ENCODE measurements around the gene LIMS2. TPM values are rescaled to one million over a fixed set of nuclear protein-coding genes. Genes with fewer than 3 reads are reported as not detected.
A peak's percentile ranks its signal among the peaks of the same experiment; 100 is the strongest.

The LIMS2 gene
- total RNA-seq, 4 donors from 2014 or later: 9.7 to 97.3 (median 22.4) TPM

DNA sequence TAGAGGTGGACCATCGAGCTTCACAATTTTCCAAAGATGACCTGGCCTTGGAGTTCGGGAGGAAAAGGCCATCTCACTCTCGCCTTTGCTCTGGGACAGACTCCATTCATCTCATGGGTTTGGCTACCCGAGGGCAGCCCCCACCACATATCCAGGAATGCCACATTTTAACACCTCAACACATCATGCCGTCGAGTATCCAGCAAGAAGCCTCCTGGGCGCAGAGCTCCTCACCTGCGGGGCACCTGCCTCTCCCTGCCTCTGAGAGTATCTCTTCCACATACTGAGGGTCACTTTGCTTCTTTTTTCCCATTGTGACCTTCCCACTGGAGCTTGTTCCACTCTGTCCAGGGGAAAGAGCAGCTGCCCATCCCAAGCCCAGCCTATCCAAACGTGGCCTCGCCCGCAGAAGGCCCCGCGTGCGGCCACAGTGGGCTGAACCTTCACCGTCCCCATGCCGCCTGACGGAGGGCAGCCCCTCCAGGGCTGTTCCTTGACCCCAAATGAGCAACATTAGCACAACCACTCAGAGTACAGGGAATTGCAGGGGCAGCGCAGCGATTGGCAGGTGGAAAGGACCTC, 5.5 kb upstream of the LIMS2 start:
- TF ChIP-seq, protein P1, sequence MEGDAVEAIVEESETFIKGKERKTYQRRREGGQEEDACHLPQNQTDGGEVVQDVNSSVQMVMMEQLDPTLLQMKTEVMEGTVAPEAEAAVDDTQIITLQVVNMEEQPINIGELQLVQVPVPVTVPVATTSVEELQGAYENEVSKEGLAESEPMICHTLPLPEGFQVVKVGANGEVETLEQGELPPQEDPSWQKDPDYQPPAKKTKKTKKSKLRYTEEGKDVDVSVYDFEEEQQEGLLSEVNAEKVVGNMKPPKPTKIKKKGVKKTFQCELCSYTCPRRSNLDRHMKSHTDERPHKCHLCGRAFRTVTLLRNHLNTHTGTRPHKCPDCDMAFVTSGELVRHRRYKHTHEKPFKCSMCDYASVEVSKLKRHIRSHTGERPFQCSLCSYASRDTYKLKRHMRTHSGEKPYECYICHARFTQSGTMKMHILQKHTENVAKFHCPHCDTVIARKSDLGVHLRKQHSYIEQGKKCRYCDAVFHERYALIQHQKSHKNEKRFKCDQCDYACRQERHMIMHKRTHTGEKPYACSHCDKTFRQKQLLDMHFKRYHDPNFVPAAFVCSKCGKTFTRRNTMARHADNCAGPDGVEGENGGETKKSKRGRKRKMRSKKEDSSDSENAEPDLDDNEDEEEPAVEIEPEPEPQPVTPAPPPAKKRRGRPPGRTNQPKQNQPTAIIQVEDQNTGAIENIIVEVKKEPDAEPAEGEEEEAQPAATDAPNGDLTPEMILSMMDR (IDR thresholded peaks at IDR 0.05): no peak
- ATAC-seq (ENCODE audit: low FRiP score) (no peak), DNase-seq (ENCODE audit: low spot score) (no peak)

DNA sequence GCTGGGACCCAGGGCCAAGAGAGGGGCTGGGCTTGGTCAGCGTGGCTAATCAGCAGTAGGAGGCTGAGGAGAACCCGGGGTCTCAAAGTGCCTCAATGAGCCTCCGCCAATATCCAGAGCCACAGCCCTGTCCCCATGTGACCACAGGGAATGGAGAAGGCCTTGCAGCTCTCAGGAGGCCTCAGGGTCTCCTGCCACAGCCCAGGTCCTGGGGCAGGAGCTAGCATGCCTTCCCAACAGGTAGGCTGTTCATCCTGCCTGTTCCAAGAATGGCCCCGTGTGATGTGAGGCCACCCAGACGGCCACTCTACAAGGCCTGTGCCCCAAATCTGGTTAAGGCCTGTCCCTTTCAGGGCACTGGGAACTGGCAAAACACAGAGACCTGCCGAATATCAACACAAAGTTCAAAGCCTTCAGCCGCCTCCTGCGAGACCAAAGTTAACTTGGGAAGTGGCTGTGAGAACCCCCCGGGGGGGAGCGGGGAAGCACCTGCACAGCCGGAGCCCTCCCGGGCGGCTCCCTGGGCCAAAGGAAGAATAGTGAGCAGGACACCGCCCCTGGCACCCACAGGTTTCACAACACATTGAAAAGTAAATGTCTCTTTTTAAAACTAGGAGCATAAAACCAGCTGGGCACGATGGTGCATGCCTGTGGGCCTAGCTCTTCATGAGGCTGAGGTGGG, 4.5 kb upstream of the LIMS2 start:
- TF ChIP-seq, protein P1 (IDR thresholded peaks at IDR 0.05): no peak
- no peak for ATAC-seq (ENCODE audit: low FRiP score)
- no peak for DNase-seq (ENCODE audit: low spot score)

DNA sequence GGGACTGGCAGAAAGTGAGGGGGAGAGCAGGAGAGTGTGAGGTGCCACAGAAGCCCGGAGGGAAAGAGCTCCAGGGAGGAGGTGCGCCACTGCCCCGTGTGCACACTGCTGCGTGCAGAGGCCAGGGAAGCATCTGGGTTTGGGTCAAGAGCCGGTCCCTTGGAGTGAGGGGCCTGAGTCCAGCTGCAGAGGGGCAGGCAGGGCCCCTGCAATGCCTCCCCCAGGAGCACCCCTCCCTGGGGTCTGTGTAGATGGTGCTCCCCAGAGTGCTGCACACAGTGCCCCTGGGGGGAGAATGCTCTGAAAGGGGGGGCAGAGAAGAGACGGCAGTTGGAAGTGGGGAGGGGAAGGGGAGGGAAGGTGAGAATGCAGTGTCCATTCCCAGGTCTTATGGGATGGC, 3.7 kb upstream of the LIMS2 start:
- TF ChIP-seq, protein P1 (IDR thresholded peaks at IDR 0.05): no peak
- DNase-seq (ENCODE audit: low spot score) (no peak), ATAC-seq (ENCODE audit: low FRiP score) (no peak)

DNA sequence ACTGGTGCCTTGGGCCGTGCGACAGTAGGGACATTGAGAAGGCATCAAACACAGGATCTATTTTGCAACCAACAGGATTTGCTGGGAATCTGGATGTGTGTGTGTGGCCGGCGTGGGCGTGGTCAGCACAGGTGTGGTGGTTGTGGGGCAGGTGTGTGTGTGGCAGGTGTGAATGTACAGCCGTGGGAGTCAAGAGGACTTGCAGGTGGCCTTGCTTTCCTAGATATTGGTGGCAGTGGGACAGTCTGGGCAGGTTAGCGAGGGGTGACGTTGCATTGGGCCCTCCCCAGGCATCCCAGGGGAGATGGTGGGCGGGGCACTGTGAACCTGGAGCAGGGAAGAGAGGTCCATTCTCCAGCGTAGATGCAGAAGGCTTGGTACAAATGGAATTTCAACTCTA, 3.2 kb upstream of the LIMS2 start:
- TF ChIP-seq, protein P1 (IDR thresholded peaks at IDR 0.05): no peak
- DNase-seq (ENCODE audit: low spot score): no peak
- ATAC-seq (ENCODE audit: low FRiP score): no peak

DNA sequence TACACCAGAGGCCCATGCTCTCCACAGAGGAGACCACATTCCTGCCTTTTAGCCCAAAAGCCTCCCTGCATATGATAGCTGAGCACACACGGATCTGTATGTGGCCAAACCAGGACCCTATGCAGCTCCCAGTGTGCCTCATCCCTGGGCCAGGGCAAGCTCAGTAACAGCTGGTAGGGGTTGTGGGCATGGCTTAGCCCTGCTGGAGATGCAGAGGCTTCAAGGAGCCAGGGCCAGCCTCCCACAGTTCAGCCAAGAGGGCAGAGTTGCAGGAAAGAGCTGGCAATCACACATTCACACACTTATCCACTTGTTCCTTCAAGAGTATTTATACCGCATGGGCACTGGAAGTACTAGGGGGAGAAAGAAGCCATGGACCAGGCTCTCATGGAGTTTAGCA, 1.6 kb upstream of the LIMS2 start:
- ATAC-seq (ENCODE audit: low FRiP score): no peak
- TF ChIP-seq, protein P1 (IDR thresholded peaks at IDR 0.05): no peak
- no peak for DNase-seq (ENCODE audit: low spot score)

DNA sequence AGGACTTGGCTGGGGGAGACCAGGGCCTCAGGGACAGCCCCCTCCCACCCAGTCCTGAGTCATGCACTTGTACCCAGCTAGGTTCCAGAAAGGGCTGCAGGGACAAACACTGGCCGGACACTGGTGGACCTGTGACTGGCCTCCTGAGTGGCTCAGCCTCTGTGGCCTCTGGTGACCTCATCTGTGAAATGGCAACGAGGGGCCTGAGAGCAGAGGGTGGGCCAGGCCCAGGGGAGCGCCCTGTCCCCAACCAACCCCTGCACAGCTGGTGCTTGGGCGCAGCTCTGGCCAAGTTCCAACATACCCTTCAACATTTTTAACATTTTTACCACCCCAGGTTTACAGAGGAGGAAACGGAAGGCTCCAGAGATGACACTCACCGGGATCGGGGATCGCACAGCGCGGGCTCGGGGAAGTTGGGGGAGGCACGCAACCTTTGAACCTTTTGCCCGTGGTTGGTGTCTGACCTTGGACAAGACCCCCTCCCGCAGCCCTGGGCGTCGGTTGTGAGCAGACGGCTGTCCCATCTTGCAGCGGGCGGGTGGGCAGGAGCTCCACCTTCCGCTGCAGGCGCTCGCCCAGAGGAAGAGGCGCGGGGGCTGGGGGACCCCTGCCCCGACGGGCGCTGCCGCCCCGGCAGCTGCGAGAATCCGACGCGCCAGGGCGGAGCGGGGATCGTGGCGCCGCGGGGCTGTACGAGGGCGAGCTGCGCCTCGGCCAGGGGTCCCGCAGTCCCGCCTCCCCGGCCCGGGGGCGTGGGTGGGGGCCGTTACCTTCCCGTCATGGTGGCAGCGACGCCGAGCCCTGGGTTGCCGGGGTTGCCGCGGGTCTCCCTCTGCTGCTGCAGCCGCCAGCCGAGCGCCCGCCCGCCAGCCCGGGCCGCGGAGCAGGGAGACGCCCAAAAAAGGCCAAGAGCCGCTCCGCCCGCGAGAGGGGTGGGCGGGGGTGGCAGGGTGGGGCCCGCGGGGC, 805 bp downstream of the LIMS2 start:
- ATAC-seq (ENCODE audit: low FRiP score): peak; percentile 22
- DNase-seq (ENCODE audit: low spot score): no peak
- TF ChIP-seq, protein P1 (IDR thresholded peaks at IDR 0.05): no peak
